Esophagus squamous epithelium (tissue), 5 donors: ENCODE measurements around the gene WASL. TPM values are rescaled to one million over a fixed set of nuclear protein-coding genes. Genes with fewer than 3 reads are reported as not detected.

Experiments used
- DNase-seq: peaks from one replicate; lab custom pipeline; 2025; lab: John Stamatoyannopoulos, UW
- H3K27ac ChIP-seq, 4 donors: fragments of 200-600 bp; sonication (generic); one replicate each; pipeline ENCODE4 v1.5.1; 2016 to 2019; ENCODE audit warnings: mild to moderate bottlenecking in 1 of 4
- H3K27me3 ChIP-seq, 4 donors: fragments of 200-600 bp; sonication (generic); 1 replicate in 3 of 4; 2 replicates in 1 of 4; pipeline versions ENCODE4 v1.5.1 to v1.6.0; 2017 to 2021; ENCODE audit warnings: antibody characterized with exemption in 1 of 4
- H3K36me3 ChIP-seq, 3 donors: fragments of 200-600 bp; sonication (generic); one replicate each; pipeline ENCODE4 v1.5.1; 2016 to 2019
- H3K4me1 ChIP-seq, 3 donors: fragments of 200-600 bp; sonication (generic); one replicate each; pipeline ENCODE4 v1.5.1; 2017 to 2019
- H3K4me3 ChIP-seq, 4 donors: fragments of 200-600 bp; sonication (generic); 1 replicate in 3 of 4; 2 replicates in 1 of 4; pipeline ENCODE4 v1.5.1; 2016 to 2019; ENCODE audit warnings: mild to moderate bottlenecking in 2 of 4, moderate library complexity in 1 of 4
- H3K9me3 ChIP-seq, 3 donors: fragments of 200-600 bp; sonication (generic); one replicate each; pipeline ENCODE4 v1.5.1; 2016 to 2019
- POLR2A ChIP-seq, 4 donors: fragments of 450-650 bp; IDR thresholded peaks; one replicate each; pipeline ENCODE4 v1.6.1; 2017; ENCODE audit warnings: antibody characterized with exemption in 4 of 4, mild to moderate bottlenecking in 4 of 4, moderate library complexity in 3 of 4
- WGBS, 2 donors: methylation state at CpG; one replicate each; pipeline ENCODE4 v1.1.5; 2018; 5-methylcytosine and 5-hydroxymethylcytosine counted together
- intact Hi-C: fragments of 100-400 bp; cut with DNase I; formaldehyde crosslinking; loops from one replicate; pipeline ENCODE4 v1.15.0; 2022
- total RNA-seq, 4 donors: library from RNA; depleted of rRNA; stranded (reverse); fragments of >200 nt; gene quantifications; one replicate each; pipeline ENCODE4 v1.1.0, GENCODE V29; 2016
- TF ChIP-seq, protein P1 (sequence below), 6 experiments: fragments of 450-650 bp in 4 of 6; fragments of 200-600 bp in 2 of 6; sonication (generic) in 2 of 6; IDR thresholded peaks; one replicate each; pipeline ENCODE4 v1.5.1; 2016 to 2019; ENCODE audit warnings: antibody characterized with exemption in 6 of 6, mild to moderate bottlenecking in 4 of 6, moderate library complexity in 4 of 6
- donor health status: DM: yes; HTN: yes; CAD: no.

The WASL gene
- total RNA-seq, 4 donors from 2014 or later = 26.0 to 34.6 (median 31.3) TPM

DNA sequence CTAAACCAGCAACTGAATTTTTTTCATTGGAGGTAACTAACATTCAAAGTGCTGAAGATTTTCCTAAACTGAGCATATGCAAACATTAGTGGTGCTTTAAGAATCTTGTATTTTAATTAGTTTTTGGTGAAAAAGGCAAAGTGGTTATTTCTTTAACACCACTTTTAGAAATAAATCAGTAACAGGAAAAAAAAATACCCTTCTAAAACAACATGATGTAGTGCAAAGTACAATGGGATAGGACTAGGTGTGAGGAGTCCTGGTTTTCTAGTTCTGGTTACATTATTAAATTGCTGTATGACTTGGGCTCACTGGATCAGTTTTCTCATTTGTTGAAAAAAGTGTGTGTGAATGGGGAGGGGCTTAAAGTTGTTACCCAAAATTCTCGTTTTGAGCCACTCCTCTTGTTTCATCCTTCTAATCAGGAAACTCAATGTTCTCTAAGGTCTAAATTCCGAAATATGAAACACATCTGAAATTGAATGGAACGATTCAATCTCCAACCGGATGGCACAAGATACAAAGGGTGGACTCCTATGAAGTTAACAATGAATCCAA lies 1.8 kb downstream of the WASL start:
- no peaks in the 10 kb centered on the region for H3K9me3 ChIP-seq
- intact Hi-C loops = no loop called here
- DNase-seq = no peak
- peaks cover 7 to 81% (median 36%) of the 10 kb centered on the region in 3 donors for H3K4me1 ChIP-seq
- 6 to 12% methylated on average over 4 of the region's 4 CpGs for WGBS, 2 donors
- TF ChIP-seq POLR2A (IDR thresholded peaks at IDR 0.05) = no peak
- peak overlapping the region; percentile 72 to 93 (median 88) for H3K4me3 ChIP-seq
- H3K36me3 ChIP-seq = no peaks in the 10 kb centered on the region
- no peaks in the 10 kb centered on the region for H3K27me3 ChIP-seq
- peak overlapping the region; percentile 97 to 99 (median 99) for H3K27ac ChIP-seq

DNA sequence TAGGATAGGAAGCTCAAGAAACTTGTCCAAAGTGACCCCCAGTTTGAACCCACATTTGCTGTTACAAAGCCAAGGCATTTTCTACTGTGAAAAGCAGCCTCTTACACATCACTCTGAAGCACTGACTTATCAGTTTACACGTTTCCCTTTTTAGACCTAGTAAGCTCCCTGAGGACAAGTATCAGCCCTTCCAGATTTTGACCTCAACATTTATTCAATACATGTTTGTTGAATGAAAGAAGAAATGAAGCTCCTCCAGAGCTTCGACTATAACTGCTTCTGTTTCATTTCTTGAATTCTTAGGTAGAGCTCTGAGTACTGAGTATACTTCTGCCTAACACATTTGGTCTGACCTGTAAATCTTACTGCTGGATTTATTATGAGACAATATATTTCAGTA lies 2.7 kb downstream of the WASL start:
- intact Hi-C loops = no loop called here

DNA sequence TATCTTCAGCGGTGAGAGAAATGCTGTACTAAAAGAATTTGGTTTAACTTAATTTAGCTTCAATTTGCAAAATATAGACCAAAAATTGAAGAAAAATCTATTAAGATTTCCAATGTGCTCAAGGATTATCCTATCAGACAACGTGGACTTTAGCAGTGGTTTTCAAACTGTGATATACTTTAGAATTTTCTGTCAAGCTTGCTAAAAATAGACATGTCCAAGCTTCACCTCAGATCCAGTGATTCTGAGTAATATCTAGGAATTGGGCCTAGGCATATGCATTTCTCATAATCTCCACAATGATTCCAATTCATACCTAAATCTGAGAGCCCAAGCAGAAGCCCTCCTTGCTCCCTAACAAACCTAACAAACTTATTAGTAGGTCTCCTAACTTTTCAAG lies 3.4 kb downstream of the WASL start:
- Histone ChIP-seq H3K27me3 (no peaks in the 10 kb centered on the region), H3K9me3 (no peaks in the 10 kb centered on the region), H3K36me3 (no peaks in the 10 kb centered on the region), H3K4me1 (peaks cover 7 to 74% (median 36%) of the 10 kb centered on the region in 3 donors), H3K27ac (no peak overlapping the region), H3K4me3 (no peak overlapping the region)
- DNase-seq = no peak
- no peak for TF ChIP-seq POLR2A (IDR thresholded peaks at IDR 0.05)
- TF ChIP-seq, protein P1, sequence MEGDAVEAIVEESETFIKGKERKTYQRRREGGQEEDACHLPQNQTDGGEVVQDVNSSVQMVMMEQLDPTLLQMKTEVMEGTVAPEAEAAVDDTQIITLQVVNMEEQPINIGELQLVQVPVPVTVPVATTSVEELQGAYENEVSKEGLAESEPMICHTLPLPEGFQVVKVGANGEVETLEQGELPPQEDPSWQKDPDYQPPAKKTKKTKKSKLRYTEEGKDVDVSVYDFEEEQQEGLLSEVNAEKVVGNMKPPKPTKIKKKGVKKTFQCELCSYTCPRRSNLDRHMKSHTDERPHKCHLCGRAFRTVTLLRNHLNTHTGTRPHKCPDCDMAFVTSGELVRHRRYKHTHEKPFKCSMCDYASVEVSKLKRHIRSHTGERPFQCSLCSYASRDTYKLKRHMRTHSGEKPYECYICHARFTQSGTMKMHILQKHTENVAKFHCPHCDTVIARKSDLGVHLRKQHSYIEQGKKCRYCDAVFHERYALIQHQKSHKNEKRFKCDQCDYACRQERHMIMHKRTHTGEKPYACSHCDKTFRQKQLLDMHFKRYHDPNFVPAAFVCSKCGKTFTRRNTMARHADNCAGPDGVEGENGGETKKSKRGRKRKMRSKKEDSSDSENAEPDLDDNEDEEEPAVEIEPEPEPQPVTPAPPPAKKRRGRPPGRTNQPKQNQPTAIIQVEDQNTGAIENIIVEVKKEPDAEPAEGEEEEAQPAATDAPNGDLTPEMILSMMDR (IDR thresholded peaks at IDR 0.05) = no peak
- 65 to 72% methylated on average over 2 of the region's 2 CpGs for WGBS, 2 donors
- intact Hi-C loops = no loop called here

More for the DNA sequence above, 2.7 kb downstream of the WASL start:
- H3K27ac ChIP-seq = peak overlapping the region in 1 of 4 donors; percentile 99
- no peaks in the 10 kb centered on the region for H3K27me3 ChIP-seq
- no peaks in the 10 kb centered on the region for H3K36me3 ChIP-seq
- H3K4me1 ChIP-seq = peaks cover 7 to 74% (median 36%) of the 10 kb centered on the region in 3 donors
- TF ChIP-seq, protein P1 (IDR thresholded peaks at IDR 0.05) = no peak
- no peak for TF ChIP-seq POLR2A (IDR thresholded peaks at IDR 0.05)
- 27 to 28% methylated on average over 2 of the region's 2 CpGs for WGBS, 2 donors
- no peak for DNase-seq
- H3K4me3 ChIP-seq = peak overlapping the region in 2 of 4 donors; percentile 72 to 91
- H3K9me3 ChIP-seq = no peaks in the 10 kb centered on the region

DNA sequence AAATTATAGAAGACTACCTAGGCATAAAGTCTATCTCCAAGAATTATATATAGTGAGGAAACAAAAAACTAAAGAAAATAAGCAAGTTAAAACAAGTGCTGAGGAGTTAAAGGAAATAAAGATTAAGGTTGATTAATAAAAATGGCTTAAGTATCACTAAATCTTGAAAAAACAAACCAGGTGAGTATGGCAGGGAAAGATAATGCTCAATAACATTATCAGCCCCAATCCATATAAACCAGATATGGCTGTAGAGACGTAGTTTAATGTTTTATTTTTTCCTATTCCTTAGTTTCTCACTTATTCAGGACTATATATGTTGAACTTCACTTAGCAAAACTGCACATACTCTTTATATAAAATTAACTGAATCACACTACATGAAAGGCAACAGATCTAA lies 4.4 kb downstream of the WASL start:
- H3K4me1 ChIP-seq = peaks cover 7 to 66% (median 36%) of the 10 kb centered on the region in 3 donors
- intact Hi-C loops = no loop called here
- 81 to 86% methylated on average over 1 of the region's 1 CpG for WGBS, 2 donors
- no peak for DNase-seq
- H3K27ac ChIP-seq = no peak overlapping the region
- H3K9me3 ChIP-seq = no peaks in the 10 kb centered on the region
- H3K36me3 ChIP-seq = no peaks in the 10 kb centered on the region
- TF ChIP-seq, protein P1 (IDR thresholded peaks at IDR 0.05) = no peak
- TF ChIP-seq POLR2A (IDR thresholded peaks at IDR 0.05) = no peak
- no peak overlapping the region for H3K4me3 ChIP-seq
- no peaks in the 10 kb centered on the region for H3K27me3 ChIP-seq

DNA sequence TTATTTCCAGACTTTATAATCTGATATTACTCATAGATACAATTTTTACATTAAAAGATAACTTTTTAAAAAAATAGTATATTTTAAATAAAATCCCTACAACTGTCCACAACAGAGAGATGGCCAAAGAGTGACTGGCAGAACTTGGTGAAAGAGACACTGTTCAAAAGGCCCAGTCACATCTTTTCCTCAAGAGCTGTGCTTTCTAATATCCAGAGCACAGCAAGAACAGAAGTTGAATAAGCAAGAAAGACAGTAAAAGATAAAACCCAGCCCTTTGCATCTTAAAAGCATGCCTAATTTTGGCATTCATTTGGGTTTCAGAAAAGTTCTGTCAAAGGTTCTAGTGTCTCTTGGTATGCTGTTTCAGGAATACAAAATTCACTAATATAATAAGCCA lies 6.9 kb downstream of the WASL start:
- intact Hi-C loops = no loop called here
- DNase-seq = no peak
- H3K4me1 ChIP-seq = peaks cover 0 to 60% (median 31%) of the 10 kb centered on the region in 3 donors
- TF ChIP-seq, protein P1 (IDR thresholded peaks at IDR 0.05) = no peak
- TF ChIP-seq POLR2A (IDR thresholded peaks at IDR 0.05) = no peak
- H3K27me3 ChIP-seq = no peaks in the 10 kb centered on the region
- H3K36me3 ChIP-seq = no peaks in the 10 kb centered on the region
- H3K4me3 ChIP-seq = no peak overlapping the region
- no peaks in the 10 kb centered on the region for H3K9me3 ChIP-seq
- no peak overlapping the region for H3K27ac ChIP-seq
